Right lobe of liver (tissue), 6 donors: ENCODE results near the gene COX10. TPM values are rescaled to one million over a fixed set of nuclear protein-coding genes. Genes with fewer than 3 reads are reported as not detected.
"Not testable (repeated sequence)": the region's sequence is repeated elsewhere in the genome, so short reads cannot be mapped to it uniquely, and the experiment has no call there.

Source experiments
- ATAC-seq, 4 donors: fragments of 200-7000 bp; cut with Tn5 transposase; one replicate each; pipeline ENCODE4 v1.9.1; 2020; ENCODE audit warnings: mild to moderate bottlenecking in 4 of 4, moderate library complexity in 4 of 4
- DNase-seq, 3 donors: peaks; one replicate each; pipeline ENCODE4 v3.0.0-alpha.2; 2020
- H3K27ac ChIP-seq, 3 donors: fragments of 200-600 bp; one replicate each; pipeline ENCODE4 v1.8.0; 2022
- H3K27me3 ChIP-seq, 2 donors: fragments of 200-600 bp; one replicate each; pipeline ENCODE4 v1.8.0; 2022
- H3K36me3 ChIP-seq, 4 donors: fragments of 200-600 bp; sonication (generic) in 1 of 4; one replicate each; pipeline versions ENCODE4 v1.5.1 to v1.8.0; 2017 to 2022; ENCODE audit warnings: control low read depth in 1 of 4
- H3K4me1 ChIP-seq, 4 donors: fragments of 200-600 bp; sonication (generic) in 1 of 4; one replicate each; pipeline versions ENCODE4 v1.5.1 to v1.8.0; 2017 to 2022; ENCODE audit warnings: control low read depth in 1 of 4
- H3K4me3 ChIP-seq, 3 donors: fragments of 200-600 bp; one replicate each; pipeline ENCODE4 v1.8.0; 2022
- H3K9me3 ChIP-seq, 4 donors: fragments of 200-600 bp; sonication (generic) in 1 of 4; one replicate each; pipeline versions ENCODE4 v1.5.1 to v1.8.0; 2017 to 2022; ENCODE audit warnings: control low read depth in 1 of 4
- POLR2A ChIP-seq: fragments of 450-650 bp; IDR thresholded peaks from one replicate; pipeline ENCODE4 v1.6.1; 2017; ENCODE audit warnings: antibody characterized with exemption, mild to moderate bottlenecking
- WGBS: methylation state at CpG from one replicate; pipeline ENCODE4 v1.1.6; 2018; ENCODE audit warnings: low coverage, low lambda C conversion rate; ENCODE audit not compliant: insufficient coverage; ENCODE audit errors: missing lambda C conversion rate; 5-methylcytosine and 5-hydroxymethylcytosine counted together
- intact Hi-C, 2 donors: fragments of 100-400 bp; cut with DNase I; formaldehyde crosslinking; loops; one replicate each; pipeline versions ENCODE4 v1.11.2 to v1.14.1; 2022
- long read RNA-seq: library from polyadenylated mRNA; unstranded; transcript quantifications from one replicate; pipeline ENCODE4 v2.0.0, GENCODE V29; 2019
- total RNA-seq, 6 experiments: library from RNA; depleted of rRNA in 2 of 6; stranded (reverse); fragments of >200 nt in 2 of 6; fragmentation: NEBNext Ultra II Directional in 3 of 6; extraction: Animal tissue kit (Norgen Biotek cat#: 25700) in 3 of 6; gene quantifications; one replicate each; pipeline versions ENCODE4 v1.1.0 to v1.2.4, GENCODE V29; 2016 to 2023
- TF ChIP-seq, protein P1 (sequence below), 4 donors: fragments of 200-600 bp in 3 of 4; fragments of 450-650 bp in 1 of 4; IDR thresholded peaks; one replicate each; pipeline versions ENCODE4 v1.5.1 to v1.8.0; 2016 to 2022; ENCODE audit warnings: antibody characterized with exemption in 4 of 4, mild to moderate bottlenecking in 2 of 4
- donor health status: DM: no; HTN: yes; CAD: no.
- donor health status: DM: no; HTN: no; CAD: no.
- donor health status: DM: no; HTN: no; CAD: no.
- donor health status: DM: no; HTN: yes; CAD: no.
- donor health status: DM: no; HTN: yes; CAD: no.

The COX10 gene
- 10 to 100 TPM in 2 of 6 experiments, 1 to 10 TPM in 4; 6.8 to 23.0 (median 9.0) TPM for total RNA-seq
- long read RNA-seq, partial matches to known transcripts: 0 of 4 reads
- long read RNA-seq, other reads (novel, unspliced or antisense): 1 of 4 reads

DNA sequence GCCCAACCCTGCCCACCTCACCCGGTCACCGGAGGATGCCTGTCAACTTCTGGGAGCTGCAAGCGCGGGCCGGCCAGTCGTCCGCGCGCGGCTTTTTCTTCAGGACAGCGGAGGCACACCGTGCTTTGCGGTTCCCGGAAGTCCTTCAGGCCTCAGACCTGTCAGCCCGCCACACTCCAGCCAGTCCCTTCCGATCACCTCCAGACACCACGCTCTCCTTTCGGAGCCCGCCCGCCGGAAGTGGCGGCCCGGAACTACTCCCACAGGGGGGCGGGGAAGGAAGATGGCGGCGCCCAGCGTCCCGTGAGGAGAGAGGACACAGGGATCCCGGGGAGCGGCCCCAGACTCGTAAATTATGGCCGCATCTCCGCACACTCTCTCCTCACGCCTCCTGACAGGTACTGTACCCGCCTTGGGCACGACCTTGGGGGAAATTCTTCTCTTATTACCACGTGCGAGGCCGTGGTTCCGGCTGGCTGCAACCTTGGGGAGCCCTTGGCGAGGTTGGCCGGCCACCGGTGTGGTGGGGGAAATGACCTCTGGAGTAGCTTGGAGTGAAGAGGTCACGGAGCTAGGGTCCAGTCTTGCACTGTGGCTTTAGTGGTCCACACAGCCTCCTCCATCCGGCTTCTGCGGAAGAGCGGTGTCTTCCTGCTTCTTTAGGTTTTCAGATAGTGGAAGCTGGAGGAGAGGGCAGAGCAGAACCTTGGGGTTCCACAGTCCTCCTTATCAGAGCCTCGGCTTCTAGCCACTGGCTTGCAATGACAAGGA, at the start of gene COX10:
Gene COX10 (plus strand): TSS at position 254 of the 771 bp plus-strand sequence. CDS start 102 bp downstream, at position 356.
- whole genome bisulfite sequencing: 0% methylated on average over 27 of the region's 48 CpGs
- Histone ChIP-seq H3K27me3 (no peaks in the 10 kb centered on the region), H3K36me3 (peaks cover 0 to 4% (median 0%) of the 10 kb centered on the region in 4 donors), H3K4me1 (peaks cover 0 to 21% (median 7%) of the 10 kb centered on the region in 4 donors), H3K27ac (peak within 1 kb of the TSS; percentile 74 to 82 (median 80)), H3K4me3 (peak within 1 kb of the TSS; percentile 96 to 100 (median 99)), H3K9me3 (no peaks in the 10 kb centered on the region)
- intact Hi-C loops: no loop called here
- peak; percentile 90 for TF ChIP-seq POLR2A
- TF ChIP-seq, protein P1, sequence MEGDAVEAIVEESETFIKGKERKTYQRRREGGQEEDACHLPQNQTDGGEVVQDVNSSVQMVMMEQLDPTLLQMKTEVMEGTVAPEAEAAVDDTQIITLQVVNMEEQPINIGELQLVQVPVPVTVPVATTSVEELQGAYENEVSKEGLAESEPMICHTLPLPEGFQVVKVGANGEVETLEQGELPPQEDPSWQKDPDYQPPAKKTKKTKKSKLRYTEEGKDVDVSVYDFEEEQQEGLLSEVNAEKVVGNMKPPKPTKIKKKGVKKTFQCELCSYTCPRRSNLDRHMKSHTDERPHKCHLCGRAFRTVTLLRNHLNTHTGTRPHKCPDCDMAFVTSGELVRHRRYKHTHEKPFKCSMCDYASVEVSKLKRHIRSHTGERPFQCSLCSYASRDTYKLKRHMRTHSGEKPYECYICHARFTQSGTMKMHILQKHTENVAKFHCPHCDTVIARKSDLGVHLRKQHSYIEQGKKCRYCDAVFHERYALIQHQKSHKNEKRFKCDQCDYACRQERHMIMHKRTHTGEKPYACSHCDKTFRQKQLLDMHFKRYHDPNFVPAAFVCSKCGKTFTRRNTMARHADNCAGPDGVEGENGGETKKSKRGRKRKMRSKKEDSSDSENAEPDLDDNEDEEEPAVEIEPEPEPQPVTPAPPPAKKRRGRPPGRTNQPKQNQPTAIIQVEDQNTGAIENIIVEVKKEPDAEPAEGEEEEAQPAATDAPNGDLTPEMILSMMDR (IDR thresholded peaks at IDR 0.05): no peak
- peak; percentile 93 to 94 (median 93) for DNase-seq
- peak; percentile 99 to 100 (median 100) for ATAC-seq

DNA sequence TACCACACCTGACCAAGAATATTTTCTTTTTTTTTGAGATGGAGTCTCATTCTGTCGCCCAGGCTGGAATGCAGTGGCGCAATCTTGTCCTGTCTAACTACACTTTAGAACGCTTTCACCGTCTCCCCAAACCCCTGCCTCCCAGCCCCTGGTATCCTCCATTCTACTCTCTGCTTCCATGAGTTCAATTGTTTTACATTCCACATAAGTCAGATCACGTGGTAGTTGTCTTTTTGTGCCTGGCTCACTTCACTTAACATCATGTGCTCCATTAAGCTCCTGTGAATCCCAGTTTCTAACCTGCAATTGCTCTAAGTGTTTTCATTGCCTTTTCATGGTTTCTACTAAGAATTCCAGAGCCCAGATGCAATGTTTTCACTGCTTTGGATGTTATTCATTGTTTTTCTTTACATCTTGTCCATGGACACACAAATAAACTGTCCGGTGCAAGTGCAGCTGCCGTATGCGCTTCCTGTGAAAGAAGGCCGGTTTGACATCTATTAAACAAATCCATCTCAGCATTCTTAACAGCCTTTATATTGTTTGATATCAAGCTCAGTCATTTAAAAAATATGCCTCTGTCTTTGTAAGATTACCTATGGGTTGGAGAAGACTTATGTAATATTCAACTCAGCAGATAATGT, 47.5 kb upstream of the COX10 start:
- H3K36me3 ChIP-seq, H3K27ac ChIP-seq, intact Hi-C loops, ATAC-seq, H3K27me3 ChIP-seq, H3K4me1 ChIP-seq, H3K9me3 ChIP-seq, H3K4me3 ChIP-seq, DNase-seq: not testable (repeated sequence)
- 84% methylated on average over 4 of the region's 9 CpGs for WGBS

DNA sequence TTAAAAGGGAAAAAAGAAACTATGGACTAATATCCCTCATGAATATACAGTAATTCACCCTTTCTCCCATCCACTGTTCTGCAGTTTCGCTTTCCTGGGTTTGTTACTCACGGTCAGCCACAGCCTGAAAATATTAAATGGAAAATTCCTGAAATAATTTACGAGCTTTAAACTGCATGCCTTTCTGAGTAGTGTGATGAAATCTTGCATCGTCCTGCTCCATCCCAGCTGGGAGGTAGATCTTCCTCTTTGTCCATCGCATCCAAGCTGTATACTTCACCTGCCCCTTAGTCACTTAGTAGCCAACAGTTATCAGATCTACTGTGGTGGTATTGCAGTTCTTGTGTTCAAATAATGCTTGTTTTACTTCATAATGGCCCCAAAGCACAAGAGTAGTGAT, 39.5 kb upstream of the COX10 start:
- 72% methylated on average over 2 of the region's 5 CpGs for WGBS
- DNase-seq, H3K9me3 ChIP-seq, H3K4me1 ChIP-seq, H3K4me3 ChIP-seq, H3K27ac ChIP-seq, H3K36me3 ChIP-seq, ATAC-seq, intact Hi-C loops, H3K27me3 ChIP-seq: not testable (repeated sequence)

DNA sequence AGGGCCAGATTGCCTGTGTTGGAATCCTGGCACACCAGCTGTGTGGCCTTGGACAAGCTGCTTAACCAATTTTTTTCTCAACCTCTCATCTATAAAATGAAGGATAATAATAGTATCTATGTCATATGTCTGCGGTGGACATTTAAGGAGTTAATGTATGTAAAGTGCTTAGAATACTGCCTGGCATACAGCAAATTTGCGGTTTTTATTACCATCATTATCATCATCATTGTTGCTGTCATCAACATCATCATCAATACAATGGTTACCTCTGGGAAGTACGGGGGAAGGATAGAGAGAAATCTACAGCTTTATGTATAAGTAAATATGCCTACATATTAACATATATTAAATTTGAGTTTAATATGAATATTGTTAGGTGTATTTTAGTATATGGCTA, 37.1 kb upstream of the COX10 start:
- DNase-seq (no peak), ATAC-seq (no peak)
- H3K36me3 ChIP-seq: no peaks in the 10 kb centered on the region
- intact Hi-C loops: no loop called here
- 95% methylated on average over 3 of the region's 3 CpGs for WGBS
- no peak overlapping the region for H3K4me3 ChIP-seq
- no peak overlapping the region for H3K27ac ChIP-seq
- no peaks in the 10 kb centered on the region for H3K9me3 ChIP-seq
- no peaks in the 10 kb centered on the region for H3K4me1 ChIP-seq
- H3K27me3 ChIP-seq: no peaks in the 10 kb centered on the region
- TF ChIP-seq, protein P1 (IDR thresholded peaks at IDR 0.05): no peak
- TF ChIP-seq POLR2A: no peak

DNA sequence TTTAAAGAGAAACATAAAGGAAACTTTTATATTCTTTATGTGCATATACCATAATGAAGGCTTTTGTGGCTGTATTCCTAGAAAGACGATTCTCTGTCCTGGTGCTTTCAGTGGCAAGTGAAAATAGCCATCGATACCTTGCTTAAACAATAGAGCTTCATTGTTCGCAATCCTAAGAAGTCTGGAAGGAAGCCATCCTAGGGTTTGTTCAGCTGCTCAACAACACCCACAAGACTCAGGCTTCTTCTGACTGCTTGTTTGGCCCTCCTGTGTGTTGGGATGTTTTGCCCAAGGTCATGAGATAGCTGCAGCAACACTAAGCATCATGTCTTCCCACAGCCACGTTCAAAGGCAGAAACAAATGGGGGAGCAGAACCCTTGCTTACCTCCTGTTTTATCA, 36.1 kb upstream of the COX10 start:
- WGBS: 93% methylated on average over 4 of the region's 4 CpGs

More for the DNA sequence above, 36.1 kb upstream of the COX10 start:
- intact Hi-C loops: no loop called here
- Histone ChIP-seq H3K4me1 (no peaks in the 10 kb centered on the region), H3K9me3 (no peaks in the 10 kb centered on the region), H3K27ac (no peak overlapping the region), H3K4me3 (no peak overlapping the region), H3K36me3 (no peaks in the 10 kb centered on the region), H3K27me3 (no peaks in the 10 kb centered on the region)
- no peak for ATAC-seq
- no peak for DNase-seq
- TF ChIP-seq POLR2A: no peak
- TF ChIP-seq, protein P1 (IDR thresholded peaks at IDR 0.05): no peak
